Neutrophil (primary cell): Measurements from ENCODE around the gene ENOX1.

ENCODE experiments used
- H3K27ac ChIP-seq: fragments of 200-600 bp; sonication (generic); 2 replicates; pipeline ENCODE4 v1.5.1; 2016; ENCODE audit warnings: mild to moderate bottlenecking, moderate library complexity
- H3K27me3 ChIP-seq: fragments of 200-600 bp; sonication (generic); 2 replicates; pipeline ENCODE4 v1.6.0; 2016; ENCODE audit warnings: mild to moderate bottlenecking
- H3K36me3 ChIP-seq: fragments of 200-600 bp; sonication (generic); 2 replicates; pipeline ENCODE4 v1.5.1; 2017
- H3K4me1 ChIP-seq, 2 experiments: fragments of 200-600 bp in 1 of 2; sonication (generic) in 1 of 2; 1 replicate in 1 of 2; 2 replicates in 1 of 2; pipeline versions ENCODE4 v1.5.1 to v1.6.1; 2013 to 2016; ENCODE audit warnings: low read depth in 1 of 2, low read length in 1 of 2, mild to moderate bottlenecking in 1 of 2, moderate library complexity in 1 of 2; ENCODE audit not compliant: control insufficient read depth in 1 of 2, insufficient read depth in 1 of 2
- H3K4me3 ChIP-seq, 2 experiments: fragments of 200-600 bp in 1 of 2; sonication (generic) in 1 of 2; 1 replicate in 1 of 2; 2 replicates in 1 of 2; pipeline ENCODE4 v1.5.1; 2013 to 2016; ENCODE audit warnings: low read depth in 1 of 2, low read length in 1 of 2, mild to moderate bottlenecking in 1 of 2, moderate library complexity in 1 of 2
- H3K9me3 ChIP-seq: fragments of 200-600 bp; sonication (generic); 2 replicates; pipeline ENCODE4 v1.5.1; 2016
- CTCF ChIP-seq: fragments of 200-600 bp; sonication (generic); IDR thresholded peaks from 2 replicates; pipeline ENCODE4 v1.5.1; 2016; ENCODE audit warnings: antibody characterized with exemption

The ENOX1 gene

GRCh38 chr13:43483930-43484329, 302.8 kb downstream of the ENOX1 start:
- TF ChIP-seq CTCF = no peak
- no peak overlapping the region for H3K4me3 ChIP-seq
- no peaks in the 10 kb centered on the region for H3K27me3 ChIP-seq
- no peaks in the 10 kb centered on the region for H3K36me3 ChIP-seq
- H3K27ac ChIP-seq = no peak overlapping the region
- H3K9me3 ChIP-seq = no peaks in the 10 kb centered on the region
- no peaks in the 10 kb centered on the region for H3K4me1 ChIP-seq

- no peaks in the 10 kb centered on the region for H3K4me1 ChIP-seq
- TF ChIP-seq CTCF = no peak
- H3K9me3 ChIP-seq = no peaks in the 10 kb centered on the region
- no peaks in the 10 kb centered on the region for H3K36me3 ChIP-seq
- no peaks in the 10 kb centered on the region for H3K27me3 ChIP-seq
- no peak overlapping the region for H3K4me3 ChIP-seq
- no peak overlapping the region for H3K27ac ChIP-seq
Observed at GRCh38 chr13:43482641-43483040, 304.1 kb downstream of the ENOX1 start.

- Histone ChIP-seq H3K4me3 (no peak overlapping the region), H3K4me1 (no peaks in the 10 kb centered on the region), H3K9me3 (no peaks in the 10 kb centered on the region), H3K27me3 (no peaks in the 10 kb centered on the region), H3K36me3 (no peaks in the 10 kb centered on the region), H3K27ac (no peak overlapping the region)
- no peak for TF ChIP-seq CTCF
Observed at GRCh38 chr13:43482026-43482425, 304.7 kb downstream of the ENOX1 start.

GRCh38 chr13:43478902-43479301, 307.9 kb downstream of the ENOX1 start:
- H3K4me3 ChIP-seq = no peak overlapping the region
- no peak for TF ChIP-seq CTCF
- no peak overlapping the region for H3K27ac ChIP-seq
- no peaks in the 10 kb centered on the region for H3K36me3 ChIP-seq
- H3K4me1 ChIP-seq = no peaks in the 10 kb centered on the region
- no peaks in the 10 kb centered on the region for H3K9me3 ChIP-seq
- no peaks in the 10 kb centered on the region for H3K27me3 ChIP-seq

GRCh38 chr13:43478211-43478610, 308.6 kb downstream of the ENOX1 start:
- Histone ChIP-seq H3K27me3 (no peaks in the 10 kb centered on the region), H3K4me1 (no peaks in the 10 kb centered on the region), H3K27ac (no peak overlapping the region), H3K4me3 (no peak overlapping the region), H3K36me3 (no peaks in the 10 kb centered on the region), H3K9me3 (no peaks in the 10 kb centered on the region)
- no peak for TF ChIP-seq CTCF

- H3K27ac ChIP-seq = no peak overlapping the region
- no peak for TF ChIP-seq CTCF
- H3K4me3 ChIP-seq = no peak overlapping the region
- H3K9me3 ChIP-seq = no peaks in the 10 kb centered on the region
- no peaks in the 10 kb centered on the region for H3K27me3 ChIP-seq
- no peaks in the 10 kb centered on the region for H3K4me1 ChIP-seq
- no peaks in the 10 kb centered on the region for H3K36me3 ChIP-seq
Observed at GRCh38 chr13:43475140-43475539, 311.6 kb downstream of the ENOX1 start.
